ENCODE data around the gene ACSS3.

ACSS3 gene

DNA sequence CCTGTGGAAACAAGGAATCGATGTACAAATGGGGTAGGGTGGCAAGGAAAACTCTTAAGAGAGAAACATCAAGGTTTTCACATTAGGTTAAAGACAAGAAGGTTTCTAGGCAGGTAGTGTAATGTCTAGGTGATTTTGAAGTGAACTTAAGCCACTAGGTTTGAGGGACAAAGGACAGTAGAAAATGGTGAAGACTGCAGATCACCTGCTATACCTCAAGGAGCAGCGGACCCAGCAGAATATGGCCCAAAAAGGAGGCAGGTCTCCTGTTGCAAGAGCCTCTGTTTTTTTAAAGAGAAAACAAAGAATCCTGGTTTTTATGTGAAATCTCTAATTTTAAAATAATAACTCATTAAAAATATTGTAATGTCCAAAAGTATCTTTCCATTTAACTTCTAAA, 178.1 kb downstream of the ACSS3 start:
- TF ChIP-seq NFIC (IDR thresholded peaks at IDR 0.05) = no peak
- TF ChIP-seq TAF1 (IDR thresholded peaks at IDR 0.05; ENCODE audit: low read depth) = no peak
- no peak for TF ChIP-seq TEAD4 (IDR thresholded peaks at IDR 0.05)
- TF ChIP-seq, protein P1, sequence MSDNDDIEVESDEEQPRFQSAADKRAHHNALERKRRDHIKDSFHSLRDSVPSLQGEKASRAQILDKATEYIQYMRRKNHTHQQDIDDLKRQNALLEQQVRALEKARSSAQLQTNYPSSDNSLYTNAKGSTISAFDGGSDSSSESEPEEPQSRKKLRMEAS (IDR thresholded peaks at IDR 0.05) = no peak
- TF ChIP-seq EGR1 (IDR thresholded peaks at IDR 0.05) = no peak
- TF ChIP-seq CREB1 (IDR thresholded peaks at IDR 0.05; ENCODE audit: low read depth) = no peak
- TF ChIP-seq TCF12 (IDR thresholded peaks at IDR 0.05; ENCODE audit: low read depth) = no peak
- TF ChIP-seq RAD21 (IDR thresholded peaks at IDR 0.05; ENCODE audit: low read depth) = no peak
- no peak for TF ChIP-seq CEBPB (IDR thresholded peaks at IDR 0.05)
- no peak for TF ChIP-seq ZBTB7A (IDR thresholded peaks at IDR 0.05; ENCODE audit: low read depth)
- TF ChIP-seq EP300 (IDR thresholded peaks at IDR 0.05; ENCODE audit: borderline replicate concordance) = no peak
- TF ChIP-seq, protein P2, sequence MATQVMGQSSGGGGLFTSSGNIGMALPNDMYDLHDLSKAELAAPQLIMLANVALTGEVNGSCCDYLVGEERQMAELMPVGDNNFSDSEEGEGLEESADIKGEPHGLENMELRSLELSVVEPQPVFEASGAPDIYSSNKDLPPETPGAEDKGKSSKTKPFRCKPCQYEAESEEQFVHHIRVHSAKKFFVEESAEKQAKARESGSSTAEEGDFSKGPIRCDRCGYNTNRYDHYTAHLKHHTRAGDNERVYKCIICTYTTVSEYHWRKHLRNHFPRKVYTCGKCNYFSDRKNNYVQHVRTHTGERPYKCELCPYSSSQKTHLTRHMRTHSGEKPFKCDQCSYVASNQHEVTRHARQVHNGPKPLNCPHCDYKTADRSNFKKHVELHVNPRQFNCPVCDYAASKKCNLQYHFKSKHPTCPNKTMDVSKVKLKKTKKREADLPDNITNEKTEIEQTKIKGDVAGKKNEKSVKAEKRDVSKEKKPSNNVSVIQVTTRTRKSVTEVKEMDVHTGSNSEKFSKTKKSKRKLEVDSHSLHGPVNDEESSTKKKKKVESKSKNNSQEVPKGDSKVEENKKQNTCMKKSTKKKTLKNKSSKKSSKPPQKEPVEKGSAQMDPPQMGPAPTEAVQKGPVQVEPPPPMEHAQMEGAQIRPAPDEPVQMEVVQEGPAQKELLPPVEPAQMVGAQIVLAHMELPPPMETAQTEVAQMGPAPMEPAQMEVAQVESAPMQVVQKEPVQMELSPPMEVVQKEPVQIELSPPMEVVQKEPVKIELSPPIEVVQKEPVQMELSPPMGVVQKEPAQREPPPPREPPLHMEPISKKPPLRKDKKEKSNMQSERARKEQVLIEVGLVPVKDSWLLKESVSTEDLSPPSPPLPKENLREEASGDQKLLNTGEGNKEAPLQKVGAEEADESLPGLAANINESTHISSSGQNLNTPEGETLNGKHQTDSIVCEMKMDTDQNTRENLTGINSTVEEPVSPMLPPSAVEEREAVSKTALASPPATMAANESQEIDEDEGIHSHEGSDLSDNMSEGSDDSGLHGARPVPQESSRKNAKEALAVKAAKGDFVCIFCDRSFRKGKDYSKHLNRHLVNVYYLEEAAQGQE (IDR thresholded peaks at IDR 0.05; ENCODE audit: low read depth) = no peak
- no peak for TF ChIP-seq YY1 (IDR thresholded peaks at IDR 0.05; ENCODE audit: low read depth)

DNA sequence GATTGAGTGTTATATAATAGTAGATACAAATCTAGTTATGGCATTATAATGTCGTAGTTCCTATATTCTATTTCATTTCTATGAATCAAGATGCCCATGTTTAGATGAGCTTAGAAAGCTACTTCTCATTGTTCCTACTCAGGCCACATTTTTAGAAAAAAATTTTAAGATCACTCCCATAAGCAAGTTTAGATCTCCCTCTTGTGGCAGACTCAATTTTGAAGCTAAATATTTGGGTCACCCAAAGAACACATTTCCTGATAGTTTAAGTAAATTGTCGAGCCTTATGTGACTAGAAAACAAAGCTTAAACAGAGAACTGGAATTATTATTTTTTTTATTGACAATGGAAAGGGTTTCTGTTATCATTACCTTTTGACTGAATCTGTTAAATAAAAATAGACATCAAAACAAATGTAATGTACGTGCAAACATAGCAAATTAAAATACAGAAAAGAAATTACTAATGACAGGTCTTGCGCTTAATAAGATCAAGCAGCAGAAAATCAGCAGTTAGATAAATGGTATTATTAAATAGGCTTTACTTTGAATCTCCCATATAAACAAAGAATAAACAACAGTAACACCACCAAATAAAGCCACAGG, 180.2 kb downstream of the ACSS3 start:
- peak; percentile 80 for TF ChIP-seq RAD21 (IDR thresholded peaks at IDR 0.05; ENCODE audit: low read depth)
- no peak for TF ChIP-seq ZBTB7A (IDR thresholded peaks at IDR 0.05; ENCODE audit: low read depth)
- TF ChIP-seq TCF12 (IDR thresholded peaks at IDR 0.05; ENCODE audit: low read depth) = no peak

DNA sequence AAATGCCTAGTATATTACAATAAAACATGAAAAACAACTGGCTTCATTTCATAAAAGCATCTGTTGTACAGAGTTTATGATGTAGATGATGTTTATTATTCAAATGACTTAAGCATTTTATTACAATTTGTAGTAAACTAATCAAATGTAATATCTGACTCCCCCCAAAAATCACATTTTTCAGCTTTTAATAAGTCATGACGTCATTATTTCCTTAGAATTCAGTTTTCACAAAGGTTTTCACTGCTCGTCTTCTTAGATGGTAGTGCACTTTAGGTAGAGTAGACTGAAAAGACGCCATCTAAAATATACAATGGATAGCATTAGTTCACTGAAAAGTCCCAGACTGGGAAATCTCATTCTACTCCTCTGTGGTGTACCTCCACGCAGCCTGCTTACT, 181.5 kb downstream of the ACSS3 start:
- TF ChIP-seq CEBPB (IDR thresholded peaks at IDR 0.05) (no peak), EP300 (IDR thresholded peaks at IDR 0.05; ENCODE audit: borderline replicate concordance) (no peak), ZBTB7A (IDR thresholded peaks at IDR 0.05; ENCODE audit: low read depth) (no peak), TCF12 (IDR thresholded peaks at IDR 0.05; ENCODE audit: low read depth) (no peak), CREB1 (IDR thresholded peaks at IDR 0.05; ENCODE audit: low read depth) (no peak), TAF1 (IDR thresholded peaks at IDR 0.05; ENCODE audit: low read depth) (no peak), TEAD4 (IDR thresholded peaks at IDR 0.05) (no peak), YY1 (IDR thresholded peaks at IDR 0.05; ENCODE audit: low read depth) (no peak), NFIC (IDR thresholded peaks at IDR 0.05) (no peak), EGR1 (IDR thresholded peaks at IDR 0.05) (no peak), FOXM1 (IDR thresholded peaks at IDR 0.05; ENCODE audit: borderline replicate concordance, low read depth) (no peak), RAD21 (IDR thresholded peaks at IDR 0.05; ENCODE audit: low read depth) (no peak)
- TF ChIP-seq, protein P1 (IDR thresholded peaks at IDR 0.05) = no peak
- TF ChIP-seq, protein P2 (IDR thresholded peaks at IDR 0.05; ENCODE audit: low read depth) = no peak
- TF ChIP-seq, protein P3, sequence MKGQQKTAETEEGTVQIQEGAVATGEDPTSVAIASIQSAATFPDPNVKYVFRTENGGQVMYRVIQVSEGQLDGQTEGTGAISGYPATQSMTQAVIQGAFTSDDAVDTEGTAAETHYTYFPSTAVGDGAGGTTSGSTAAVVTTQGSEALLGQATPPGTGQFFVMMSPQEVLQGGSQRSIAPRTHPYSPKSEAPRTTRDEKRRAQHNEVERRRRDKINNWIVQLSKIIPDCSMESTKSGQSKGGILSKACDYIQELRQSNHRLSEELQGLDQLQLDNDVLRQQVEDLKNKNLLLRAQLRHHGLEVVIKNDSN (IDR thresholded peaks at IDR 0.05) = no peak

DNA sequence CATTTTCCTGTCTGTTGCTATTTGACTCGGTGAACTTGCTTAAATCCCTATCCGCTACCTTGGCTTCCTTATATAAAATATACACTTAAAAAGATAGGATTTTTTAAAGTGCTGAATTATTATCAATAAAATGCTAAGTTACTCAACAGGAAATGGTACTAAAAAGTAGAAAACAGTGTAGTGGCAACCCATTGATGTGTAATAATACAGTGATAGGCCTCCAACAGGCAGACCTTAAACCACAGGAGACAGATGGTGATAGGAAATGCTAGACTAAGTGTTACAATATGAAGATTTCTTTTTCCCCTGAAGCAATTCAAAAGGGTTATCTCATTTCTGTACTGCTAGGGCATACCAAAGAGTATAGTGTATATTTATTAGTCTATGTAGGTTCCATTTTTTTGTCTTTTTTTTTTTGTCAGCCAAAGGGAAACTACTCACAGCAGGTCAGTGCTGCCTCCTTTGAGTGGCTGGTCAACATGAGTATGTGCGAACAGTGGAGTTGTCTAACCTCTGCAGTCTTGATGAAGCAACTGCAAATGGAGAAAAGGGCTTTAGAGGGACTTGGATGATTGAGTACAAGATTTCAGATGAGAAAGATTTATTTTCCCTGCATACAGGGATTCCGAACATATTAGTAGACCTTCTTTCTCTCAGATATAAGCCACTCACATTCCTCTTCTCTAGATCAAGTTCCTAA, 183.8 kb downstream of the ACSS3 start:
- no peak for TF ChIP-seq TAF1 (IDR thresholded peaks at IDR 0.05; ENCODE audit: low read depth)
- no peak for TF ChIP-seq TCF12 (IDR thresholded peaks at IDR 0.05; ENCODE audit: low read depth)
- TF ChIP-seq, protein P2 (IDR thresholded peaks at IDR 0.05; ENCODE audit: low read depth) = no peak

DNA sequence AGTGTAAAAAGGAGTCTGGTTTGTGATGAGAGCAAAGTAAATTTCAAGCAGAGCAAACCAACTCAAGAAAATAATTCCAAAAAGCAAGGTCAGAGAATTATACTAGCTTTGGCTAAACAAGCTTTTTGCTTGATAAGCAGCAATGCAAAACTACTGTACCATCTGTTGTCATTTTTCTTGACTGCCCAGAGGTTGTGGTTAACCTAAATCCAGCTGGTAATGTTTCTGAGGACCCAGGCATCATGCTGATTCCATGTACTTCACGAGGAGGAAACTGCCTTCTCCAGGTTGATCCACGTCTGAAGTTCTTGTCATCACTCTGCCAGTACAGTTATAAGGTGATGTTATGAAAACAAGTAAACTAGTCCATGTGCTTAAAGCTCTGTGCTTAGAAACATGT, 185.2 kb downstream of the ACSS3 start:
- TF ChIP-seq, protein P3 (IDR thresholded peaks at IDR 0.05) = no peak
- no peak for TF ChIP-seq CEBPB (IDR thresholded peaks at IDR 0.05)
- no peak for TF ChIP-seq CREB1 (IDR thresholded peaks at IDR 0.05; ENCODE audit: low read depth)
- no peak for TF ChIP-seq TCF12 (IDR thresholded peaks at IDR 0.05; ENCODE audit: low read depth)
- TF ChIP-seq TAF1 (IDR thresholded peaks at IDR 0.05; ENCODE audit: low read depth) = no peak
- no peak for TF ChIP-seq NFIC (IDR thresholded peaks at IDR 0.05)
- no peak for TF ChIP-seq FOXM1 (IDR thresholded peaks at IDR 0.05; ENCODE audit: borderline replicate concordance, low read depth)
- TF ChIP-seq RAD21 (IDR thresholded peaks at IDR 0.05; ENCODE audit: low read depth) = no peak

Data from Ishikawa (cell line).